Hypothalamus (tissue), 51 donors: Measurements from ENCODE around the gene GALNT8.

Source experiments
- DNase-seq, 51 donors: peaks; one replicate each; lab custom pipeline; 2025; lab: John Stamatoyannopoulos, UW

The GALNT8 gene

DNA sequence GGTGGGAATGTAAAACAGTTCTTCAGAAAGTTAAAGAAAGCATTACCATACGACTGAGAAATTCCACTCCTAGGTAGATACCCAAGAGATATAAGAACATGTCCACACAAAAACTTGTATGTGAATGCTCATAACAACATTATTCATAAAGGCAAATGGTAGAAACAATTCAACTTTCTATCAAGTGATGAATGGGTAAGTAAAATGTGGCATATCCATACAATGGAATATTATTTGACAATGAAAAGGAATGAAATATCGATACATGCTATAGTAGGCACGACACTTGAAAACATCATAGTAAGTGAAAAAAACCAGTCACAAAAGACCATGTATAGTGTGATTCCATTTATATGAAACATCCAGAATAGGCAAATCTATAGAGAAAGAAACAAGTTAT is 71.3 kb downstream of the GALNT8 start:
- DNase-seq: no peak

- DNase-seq: no peak
Measured at GRCh38 chr12:4794491-4794890, 74.3 kb downstream of the GALNT8 start.

- DNase-seq: no peak
Measured at GRCh38 chr12:4796216-4796615, 76.0 kb downstream of the GALNT8 start.

- no peak for DNase-seq
Measured at GRCh38 chr12:4796694-4797482, 76.7 kb downstream of the GALNT8 start.

DNA sequence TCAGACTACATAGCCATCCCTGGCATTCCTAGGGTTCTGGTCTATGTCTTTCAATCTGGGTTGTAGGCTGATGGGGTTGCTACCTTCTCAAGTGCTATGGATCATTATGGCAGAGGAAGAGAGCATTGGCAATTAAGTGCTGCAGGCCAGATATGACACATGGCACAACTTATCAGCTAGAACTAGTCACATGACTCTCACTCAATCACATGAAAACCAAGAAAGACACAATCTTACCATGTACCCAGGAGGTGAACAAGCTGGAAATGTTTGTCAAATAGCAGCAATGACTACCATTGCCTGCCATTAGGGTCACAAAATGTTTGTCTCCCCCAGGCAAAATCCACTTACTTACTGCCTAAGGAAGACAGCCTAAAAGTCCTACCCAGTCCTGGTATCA is 80.4 kb downstream of the GALNT8 start:
- DNase-seq: no peak

DNA sequence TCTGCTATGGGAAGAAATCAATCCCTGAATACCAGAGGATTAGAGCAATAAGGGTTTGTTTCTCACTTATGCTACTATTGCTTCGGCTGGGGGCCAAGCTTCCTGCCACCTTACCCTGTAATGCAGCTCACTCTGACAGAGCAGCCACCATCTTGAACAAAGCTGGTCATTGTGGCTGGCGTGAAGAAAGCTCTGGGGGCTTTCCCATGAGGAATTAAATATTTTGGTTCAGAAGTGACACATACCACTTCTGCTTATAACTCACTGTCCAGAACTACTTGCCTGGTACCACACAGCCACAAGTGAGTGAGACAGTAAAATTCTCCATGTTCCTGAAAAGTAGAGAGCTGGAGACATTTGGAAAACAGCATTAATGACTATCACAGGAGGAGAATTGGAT is 82.6 kb downstream of the GALNT8 start:
- DNase-seq: no peak

GRCh38 chr12:4806439-4807115 is 86.4 kb downstream of the GALNT8 start:
- no peak for DNase-seq

DNA sequence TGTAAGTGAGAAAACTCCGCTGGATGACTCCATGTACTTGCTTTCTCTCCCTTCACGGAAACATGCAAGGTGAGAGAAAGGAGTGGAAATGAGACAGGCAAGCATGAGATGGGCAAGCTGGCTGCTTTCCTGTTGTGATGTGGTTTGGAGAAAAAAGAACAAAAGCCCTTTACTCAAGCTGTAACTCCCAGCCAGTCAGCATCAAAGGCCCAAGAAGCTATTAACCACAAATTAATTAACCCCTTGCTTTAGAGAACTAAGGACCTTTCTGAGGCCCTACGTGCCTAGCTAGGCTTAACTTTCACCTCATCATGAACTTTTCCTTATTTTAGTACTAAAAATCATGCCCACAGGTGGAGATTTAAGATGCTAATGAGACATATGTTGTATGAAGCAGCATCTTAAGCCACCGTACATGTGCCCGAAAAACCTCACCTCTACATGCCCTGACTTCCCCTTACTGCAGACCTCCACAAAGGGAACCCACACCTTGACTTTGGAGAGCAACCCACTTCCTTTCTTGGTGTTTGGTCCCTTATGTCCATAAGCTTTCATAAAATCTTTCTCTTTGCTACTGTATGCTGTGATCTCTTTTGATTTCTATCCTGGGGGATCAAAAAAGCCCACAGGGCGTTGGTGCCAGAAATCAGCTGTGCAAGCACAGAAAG is 87.0 kb downstream of the GALNT8 start:
- no peak for DNase-seq

DNA sequence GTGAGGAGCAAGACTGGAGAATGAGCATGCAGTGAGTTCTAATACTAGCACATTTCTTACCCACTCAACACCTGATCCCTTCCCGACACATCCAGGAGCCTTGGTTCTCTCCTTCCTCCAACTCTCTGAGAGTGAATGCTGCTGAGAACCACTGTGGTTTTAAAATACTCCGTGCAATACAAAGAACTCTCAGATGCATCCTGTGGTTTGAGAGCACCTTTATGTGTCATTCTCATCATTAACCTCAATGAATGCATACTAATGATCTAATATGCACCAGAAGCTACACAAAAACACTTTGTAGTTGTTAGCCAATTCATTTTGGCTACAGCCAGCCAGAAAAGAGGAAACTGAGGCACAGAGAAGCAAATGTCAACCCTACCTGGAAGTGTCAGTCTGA is 87.6 kb downstream of the GALNT8 start:
- DNase-seq: no peak

- peak in 30 of 51 donors; percentile 13 to 67 (median 44) for DNase-seq
Measured at GRCh38 chr12:4809013-4809448, 88.8 kb downstream of the GALNT8 start.

DNA sequence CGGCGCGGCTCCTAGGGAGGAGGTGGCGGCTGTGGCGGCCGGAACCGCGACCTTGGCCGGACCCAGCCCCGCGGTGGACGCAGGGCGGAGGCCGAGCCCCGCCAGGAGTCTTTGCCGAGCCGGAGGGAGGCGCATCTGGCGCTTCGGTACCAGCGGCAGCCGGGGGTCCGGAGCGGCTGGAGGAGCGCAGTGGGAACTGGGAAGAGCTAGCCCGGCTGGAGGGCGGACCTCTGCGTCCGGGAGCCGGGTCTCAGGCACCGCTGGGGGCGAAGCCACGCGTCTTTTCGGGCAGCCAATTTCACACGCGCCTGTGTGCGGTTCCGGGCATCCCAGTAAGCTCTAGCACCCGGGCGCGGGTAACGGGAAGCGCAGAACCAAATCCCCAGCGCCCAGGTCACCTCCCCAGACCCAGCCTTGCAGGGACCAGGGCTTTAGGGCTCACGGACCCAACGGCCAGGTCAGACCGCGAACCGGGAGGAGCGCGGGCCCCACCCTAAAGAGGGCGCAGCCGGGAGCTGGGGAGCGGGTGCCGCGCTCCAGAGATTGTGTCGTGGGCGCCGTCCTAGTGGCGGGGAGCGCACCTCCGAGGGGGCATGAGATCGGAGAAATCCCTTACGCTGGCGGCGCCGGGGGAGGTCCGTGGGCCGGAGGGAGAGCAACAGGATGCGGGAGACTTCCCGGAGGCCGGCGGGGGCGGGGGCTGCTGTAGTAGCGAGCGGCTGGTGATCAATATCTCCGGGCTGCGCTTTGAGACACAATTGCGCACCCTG is 89.4 kb downstream of the GALNT8 start:
- DNase-seq: peak in 5 of 51 donors; percentile 9 to 36 (median 24)

DNA sequence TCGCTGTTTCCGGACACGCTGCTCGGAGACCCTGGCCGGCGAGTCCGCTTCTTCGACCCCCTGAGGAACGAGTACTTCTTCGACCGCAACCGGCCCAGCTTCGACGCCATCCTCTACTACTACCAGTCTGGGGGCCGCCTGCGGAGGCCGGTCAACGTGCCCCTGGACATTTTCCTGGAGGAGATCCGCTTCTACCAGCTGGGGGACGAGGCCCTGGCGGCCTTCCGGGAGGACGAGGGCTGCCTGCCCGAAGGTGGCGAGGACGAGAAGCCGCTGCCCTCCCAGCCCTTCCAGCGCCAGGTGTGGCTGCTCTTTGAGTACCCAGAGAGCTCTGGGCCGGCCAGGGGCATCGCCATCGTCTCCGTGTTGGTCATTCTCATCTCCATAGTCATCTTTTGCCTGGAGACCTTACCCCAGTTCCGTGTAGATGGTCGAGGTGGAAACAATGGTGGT is 90.0 kb downstream of the GALNT8 start:
- DNase-seq: no peak

DNA sequence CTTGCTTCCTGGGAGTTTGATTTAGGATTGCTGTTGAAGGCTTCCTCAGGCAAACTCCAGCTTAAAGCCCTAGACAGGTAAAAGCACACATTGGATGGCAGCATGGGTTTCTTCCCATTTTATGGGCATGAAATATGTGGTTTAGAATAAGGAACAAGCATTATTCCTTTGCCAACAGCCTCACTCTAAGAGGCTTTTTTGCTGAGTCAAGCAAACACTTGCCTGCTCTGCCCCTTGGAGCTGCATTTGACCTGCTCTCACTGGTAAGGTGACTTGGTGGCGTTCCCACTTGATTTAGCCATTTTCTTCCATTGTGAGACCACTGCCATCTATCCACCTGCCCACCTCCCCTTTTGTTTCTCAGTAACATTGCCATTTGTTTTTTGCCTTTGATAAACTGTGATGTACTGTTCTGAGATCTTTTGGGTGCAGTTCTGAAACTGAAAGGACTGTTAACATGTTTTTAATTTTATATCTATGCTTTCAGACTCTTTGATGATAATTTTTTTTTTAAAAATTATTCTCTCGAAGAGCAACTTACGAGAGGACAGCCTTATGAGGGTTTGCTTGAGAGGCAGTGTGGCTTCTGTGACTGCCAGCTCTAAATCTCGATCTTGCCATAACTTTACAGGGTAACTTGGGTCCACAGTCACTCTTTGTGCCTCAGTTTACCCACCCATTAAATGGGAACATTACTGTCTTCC is 92.6 kb downstream of the GALNT8 start:
- no peak for DNase-seq

DNA sequence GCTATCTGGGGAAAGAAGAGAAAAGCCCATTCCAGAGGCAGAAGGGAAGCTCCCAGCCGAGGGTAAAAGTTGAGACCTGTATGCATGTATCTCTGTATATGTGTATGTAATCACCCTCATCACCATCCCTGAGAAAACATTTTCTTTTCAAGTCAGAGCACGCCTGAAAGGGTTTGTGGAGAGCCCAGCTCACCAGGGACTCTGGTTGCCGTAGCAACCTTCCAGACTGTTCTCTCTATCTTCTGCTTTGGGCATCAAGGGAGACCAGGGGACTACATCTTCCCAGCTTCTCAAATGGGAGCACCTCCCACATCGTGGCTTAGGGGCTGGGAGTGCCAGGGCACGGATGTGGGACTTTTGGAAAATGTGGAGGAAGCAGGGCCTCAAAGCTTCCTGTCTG is 93.5 kb downstream of the GALNT8 start:
- DNase-seq: peak in 1 of 51 donors; percentile 18

DNA sequence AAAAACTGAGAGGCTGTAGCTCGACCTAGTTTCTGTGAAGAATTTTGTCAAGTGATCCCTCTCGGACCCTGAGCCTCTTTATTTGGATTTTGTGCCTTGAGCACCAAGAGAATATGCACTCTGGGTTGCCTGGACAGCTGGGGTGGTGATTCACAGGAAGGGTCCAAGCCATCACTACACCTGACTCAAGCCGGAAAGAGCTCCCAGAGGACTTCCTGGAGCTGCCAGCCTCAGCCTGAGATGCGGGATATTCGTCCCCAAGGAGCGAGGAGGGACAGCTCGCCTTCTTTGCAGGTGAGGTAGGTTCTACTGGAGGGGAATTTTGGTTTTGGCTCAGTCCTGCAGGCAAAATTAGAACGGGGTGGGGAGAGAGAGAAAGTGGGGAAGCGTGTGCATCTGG is 94.3 kb downstream of the GALNT8 start:
- DNase-seq: no peak

DNA sequence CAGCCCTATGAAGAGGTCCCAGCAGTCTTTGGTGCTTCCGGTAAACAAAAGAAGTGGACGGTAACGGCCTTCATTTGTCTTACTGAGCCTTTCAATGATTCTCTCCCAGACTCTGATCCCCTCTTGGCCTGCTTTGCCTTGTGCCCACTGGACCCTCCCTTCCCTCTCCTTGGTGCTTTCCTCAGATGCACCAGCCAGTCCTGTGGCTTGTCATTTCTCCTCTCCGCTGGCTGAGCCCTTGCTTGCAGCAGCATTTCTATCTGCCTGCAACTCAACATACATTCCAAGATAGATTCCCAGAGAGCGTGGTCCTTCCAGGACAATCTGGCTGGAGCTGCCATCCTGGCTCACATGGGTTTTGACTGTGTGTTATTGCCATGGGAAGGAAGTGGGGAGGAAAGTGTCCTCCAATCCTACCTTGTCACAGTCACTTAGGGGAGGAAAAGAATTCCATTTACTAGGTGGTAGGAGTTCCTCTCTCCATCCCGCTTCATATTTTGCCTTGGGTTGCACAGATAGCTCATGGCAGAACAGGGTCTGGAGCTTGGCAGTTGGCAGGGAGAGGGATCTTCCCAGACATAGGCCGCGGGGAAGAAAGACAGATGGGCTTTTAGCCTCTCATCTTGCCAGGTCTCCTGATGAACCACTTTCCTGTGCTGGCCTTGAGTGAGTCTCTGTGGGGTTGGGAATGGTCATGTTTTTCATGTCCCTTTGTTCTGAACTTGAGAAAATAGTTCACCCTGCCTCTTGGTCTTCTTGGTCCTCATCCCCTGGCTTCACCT is 96.7 kb downstream of the GALNT8 start:
- peak in 1 of 51 donors; percentile 37 for DNase-seq

DNA sequence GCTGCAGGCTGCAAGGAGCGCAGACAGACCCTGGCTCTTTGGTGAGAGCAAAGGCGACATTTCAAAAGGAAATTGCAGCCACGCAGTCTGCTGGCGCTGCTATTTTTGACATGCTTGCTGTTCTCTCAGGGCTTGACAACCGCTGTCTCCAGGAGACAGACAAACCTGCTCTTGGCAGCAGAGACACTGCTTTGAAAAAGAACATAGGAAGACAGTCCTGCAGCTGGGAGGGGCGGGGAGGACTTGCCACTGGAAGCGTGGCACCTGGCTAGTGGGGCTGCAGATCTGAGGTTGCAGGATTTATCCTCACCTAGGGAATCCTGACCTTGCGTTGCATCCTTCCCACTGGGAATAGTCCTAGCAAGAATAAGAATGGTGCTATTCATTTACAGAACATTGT is 97.7 kb downstream of the GALNT8 start:
- DNase-seq: peak in 15 of 51 donors; percentile 3 to 52 (median 30)

- DNase-seq: peak in 3 of 51 donors; percentile 13 to 18 (median 14)
Measured at GRCh38 chr12:4819654-4820053, 99.5 kb downstream of the GALNT8 start.

DNA sequence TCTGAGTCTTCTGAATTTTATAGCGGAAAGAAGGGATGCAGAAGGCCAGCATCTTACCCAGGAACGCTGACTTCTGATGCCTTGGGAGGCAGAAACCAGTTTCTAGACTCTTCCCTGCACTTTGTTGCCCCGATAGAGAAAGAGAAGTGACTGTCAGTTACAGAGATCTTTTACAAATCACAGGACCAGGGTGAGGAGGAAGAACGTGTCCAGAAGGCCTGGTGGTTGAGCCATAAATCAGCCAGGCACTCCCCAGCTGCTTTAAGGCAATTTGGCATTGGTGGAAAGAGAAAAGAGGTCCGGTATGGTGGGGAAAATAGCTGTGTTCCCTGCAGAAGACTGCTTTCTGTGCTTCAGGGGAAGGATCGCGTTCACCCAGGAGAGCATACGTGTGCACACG is 100.8 kb downstream of the GALNT8 start:
- DNase-seq: no peak
